ENCODE data around the gene TMEM41A. TPM values are rescaled to one million over a fixed set of nuclear protein-coding genes. Genes with fewer than 3 reads are reported as not detected.
"Not testable (repeated sequence)": the region's sequence is repeated elsewhere in the genome, so short reads cannot be mapped to it uniquely, and the experiment has no call there.

TMEM41A gene
- polyA plus RNA-seq, 3 donors = 3.9 to 7.2 (median 5.4) TPM

- Mint-ChIP-seq H3K36me3 (peaks cover 5% of the 10 kb centered on the region in 2 donors), H3K27ac (no peak overlapping the region), H3K4me1 (no peaks in the 10 kb centered on the region), H3K9me3 (no peaks in the 10 kb centered on the region), H3K4me3 (no peak overlapping the region), H3K27me3 (ENCODE audit: low read depth in 3 of 3) (no peaks in the 10 kb centered on the region)
- H3K9me3 ChIP-seq (replicated peaks in 1 of 2; ENCODE audit: control insufficient read depth in 1 of 2, insufficient read depth in 1 of 2, low read length in 2 of 2) = no peaks in the 10 kb centered on the region
- DNase-seq = no peak
- 81% methylated on average over 1 of the region's 3 CpGs for WGBS (ENCODE audit: insufficient coverage)
- H4K20me1 ChIP-seq (ENCODE audit: insufficient read depth, low read length) = no peaks in the 10 kb centered on the region
- TF ChIP-seq CTCF (IDR thresholded peaks at IDR 0.05) = no peak
- H3K4me1 ChIP-seq (ENCODE audit: control insufficient read depth in 1 of 2, insufficient read depth in 2 of 2, low read length in 2 of 2) = no peaks in the 10 kb centered on the region
- H3K4me3 ChIP-seq (replicated peaks in 1 of 3; ENCODE audit: low read depth in 2 of 3, low read length in 3 of 3) = no peak overlapping the region
- H3K36me3 ChIP-seq (replicated peaks in 1 of 2; ENCODE audit: control insufficient read depth in 1 of 2, insufficient read depth in 2 of 2, low read length in 2 of 2) = peaks cover 3 to 4% of the 10 kb centered on the region in 2 donors
- H3K79me2 ChIP-seq (ENCODE audit: insufficient read depth, low read length) = no peaks in the 10 kb centered on the region
- H3K27ac ChIP-seq (ENCODE audit: low read depth in 1 of 2, low read length in 2 of 2) = no peak overlapping the region
- intact Hi-C loops (cut with micrococcal nuclease) = no loop called here
- no peak overlapping the region for H2AFZ ChIP-seq (ENCODE audit: insufficient read depth, low read depth, low read length, poor library complexity, severe bottlenecking)
- no peak overlapping the region for H3K9ac ChIP-seq (ENCODE audit: insufficient read depth, low read length, poor library complexity, severe bottlenecking)
- H3K4me2 ChIP-seq (replicated peaks; ENCODE audit: extremely low read depth, low read length, poor library complexity, severe bottlenecking) = no peak overlapping the region
- no peaks in the 10 kb centered on the region for H3K27me3 ChIP-seq (ENCODE audit: control insufficient read depth in 2 of 2, insufficient read depth in 2 of 2, low read length in 2 of 2)
These were observed 29.3 kb downstream of the TMEM41A start for GRCh38 chr3:185469542-185469941.

- H4K20me1 ChIP-seq (ENCODE audit: insufficient read depth, low read length); H3K9me3 ChIP-seq (replicated peaks in 1 of 2; ENCODE audit: control insufficient read depth in 1 of 2, insufficient read depth in 1 of 2, low read length in 2 of 2); H3K27ac ChIP-seq (ENCODE audit: low read depth in 1 of 2, low read length in 2 of 2); H2AFZ ChIP-seq (ENCODE audit: insufficient read depth, low read depth, low read length, poor library complexity, severe bottlenecking); H3K9ac ChIP-seq (ENCODE audit: insufficient read depth, low read length, poor library complexity, severe bottlenecking); H3K27me3 Mint-ChIP-seq (ENCODE audit: low read depth in 3 of 3); H3K27ac Mint-ChIP-seq; H3K4me3 Mint-ChIP-seq; H3K9me3 Mint-ChIP-seq; H3K36me3 Mint-ChIP-seq; H3K36me3 ChIP-seq (replicated peaks in 1 of 2; ENCODE audit: control insufficient read depth in 1 of 2, insufficient read depth in 2 of 2, low read length in 2 of 2); intact Hi-C loops (cut with micrococcal nuclease); H3K4me3 ChIP-seq (replicated peaks in 1 of 3; ENCODE audit: low read depth in 2 of 3, low read length in 3 of 3); H3K4me1 Mint-ChIP-seq; DNase-seq; H3K4me1 ChIP-seq (ENCODE audit: control insufficient read depth in 1 of 2, insufficient read depth in 2 of 2, low read length in 2 of 2); H3K27me3 ChIP-seq (ENCODE audit: control insufficient read depth in 2 of 2, insufficient read depth in 2 of 2, low read length in 2 of 2); H3K4me2 ChIP-seq (replicated peaks; ENCODE audit: extremely low read depth, low read length, poor library complexity, severe bottlenecking); H3K79me2 ChIP-seq (ENCODE audit: insufficient read depth, low read length): not testable (repeated sequence)
- WGBS (ENCODE audit: insufficient coverage) = 97% methylated on average over 3 of the region's 5 CpGs
These were observed 32.7 kb downstream of the TMEM41A start for GRCh38 chr3:185466123-185466522.

All from CD14-positive monocyte (primary cell).